Lower leg skin (tissue), 4 donors: ENCODE results near the gene MUC6. TPM values are rescaled to one million over a fixed set of nuclear protein-coding genes. Genes with fewer than 3 reads are reported as not detected.

Source experiments
- DNase-seq, 2 donors: peaks; one replicate each; pipeline ENCODE4 v3.0.0-alpha.2; 2019; ENCODE audit warnings: low spot score in 2 of 2
- H3K4me3 ChIP-seq: fragments of 200-600 bp; sonication (generic); 2 replicates; pipeline ENCODE4 v1.5.1; 2017; ENCODE audit warnings: mild to moderate bottlenecking, low read depth; ENCODE audit not compliant: poor library complexity, severe bottlenecking
- CTCF ChIP-seq, 3 donors: fragments of 450-650 bp; IDR thresholded peaks; one replicate each; pipeline ENCODE4 v1.5.1; 2016; ENCODE audit warnings: antibody characterized with exemption in 3 of 3, mild to moderate bottlenecking in 3 of 3, moderate library complexity in 2 of 3
- POLR2A ChIP-seq, 2 donors: fragments of 450-650 bp; IDR thresholded peaks; one replicate each; pipeline ENCODE4 v1.6.1; 2016 to 2017; ENCODE audit warnings: antibody characterized with exemption in 2 of 2, mild to moderate bottlenecking in 1 of 2, moderate library complexity in 1 of 2
- WGBS, 2 donors: methylation state at CpG; one replicate each; pipeline ENCODE4 v1.1.5; 2018; 5-methylcytosine and 5-hydroxymethylcytosine counted together
- intact Hi-C: fragments of 100-400 bp; cut with DNase I; formaldehyde crosslinking; loops from one replicate; pipeline ENCODE4 v1.15.0; 2023; ENCODE audit warnings: low total_unique reads
- total RNA-seq, 4 donors: library from RNA; depleted of rRNA; stranded (reverse); fragments of >200 nt; gene quantifications; one replicate each; pipeline ENCODE4 v1.1.0, GENCODE V29; 2016

MUC6 gene
- total RNA-seq, 4 donors from 2014 or later, result not detected

- intact Hi-C loops, result no loop called here
- no peak overlapping the region for H3K4me3 ChIP-seq
- DNase-seq, result no peak
- WGBS, 2 donors, result 89 to 92% methylated on average over 35 of the region's 35 CpGs
- TF ChIP-seq POLR2A (IDR thresholded peaks at IDR 0.05), result no peak
- TF ChIP-seq CTCF (IDR thresholded peaks at IDR 0.05), result no peak
Observed at GRCh38 chr11:1010551-1011319, 25.8 kb downstream of the MUC6 start.

GRCh38 chr11:1009991-1010390, 26.5 kb downstream of the MUC6 start:
- intact Hi-C loops, result no loop called here
- whole genome bisulfite sequencing, 2 donors, result 87 to 92% methylated on average over 17 of the region's 17 CpGs
- TF ChIP-seq CTCF (IDR thresholded peaks at IDR 0.05), result no peak
- no peak for TF ChIP-seq POLR2A (IDR thresholded peaks at IDR 0.05)
- no peak for DNase-seq
- H3K4me3 ChIP-seq, result no peak overlapping the region

GRCh38 chr11:1009371-1009770, 27.1 kb downstream of the MUC6 start:
- TF ChIP-seq CTCF (IDR thresholded peaks at IDR 0.05), result no peak
- TF ChIP-seq POLR2A (IDR thresholded peaks at IDR 0.05), result no peak
- WGBS, 2 donors, result 87 to 89% methylated on average over 33 of the region's 33 CpGs
- intact Hi-C loops, result no loop called here
- no peak overlapping the region for H3K4me3 ChIP-seq
- no peak for DNase-seq

GRCh38 chr11:1008803-1009145, 27.7 kb downstream of the MUC6 start:
- no peak for TF ChIP-seq CTCF (IDR thresholded peaks at IDR 0.05)
- TF ChIP-seq POLR2A (IDR thresholded peaks at IDR 0.05), result no peak
- no peak for DNase-seq

GRCh38 chr11:1008001-1008802, 28.3 kb downstream of the MUC6 start:
- TF ChIP-seq POLR2A (IDR thresholded peaks at IDR 0.05) (no peak), CTCF (IDR thresholded peaks at IDR 0.05) (no peak)
- WGBS, 2 donors, result 92% methylated on average over 31 to 38 of the region's 38 CpGs
- no peak overlapping the region for H3K4me3 ChIP-seq
- intact Hi-C loops, result no loop called here
- no peak for DNase-seq

More at GRCh38 chr11:1008803-1009145, 27.7 kb downstream of the MUC6 start:
- no peak overlapping the region for H3K4me3 ChIP-seq
- 85 to 88% methylated on average over 9 to 11 of the region's 11 CpGs for WGBS, 2 donors
- intact Hi-C loops, result no loop called here
